HepG2 (cell line): ENCODE results near the gene CERS1. TPM values are rescaled to one million over a fixed set of nuclear protein-coding genes. Genes with fewer than 3 reads are reported as not detected.

Experiments
- ATAC-seq: fragments of 200-7000 bp; cut with Tn5 transposase; 3 replicates; pipeline ENCODE4 v1.9.1; 2020; ENCODE audit warnings: mild to moderate bottlenecking, moderate library complexity
- BruUV-seq: library from RNA; stranded (reverse); fragments of 400-500 nt; replicated peaks from 2 replicates; lab custom pipeline; 2021; lab: Mats Ljungman, UMichigan
- CTCF ChIA-PET: fragments of 300-600 bp; formaldehyde crosslinking; extraction: SDS; loops from one replicate; lab custom pipeline; 2021; ENCODE audit warnings: low total read pairs, inconsistent platforms, low intra/inter-chr PET ratio; lab: Yijun Ruan, JAX
- POLR2A ChIA-PET: fragments of 350-600 bp; sonication (Branson Sonifier 250); formaldehyde crosslinking; loops from one replicate; lab custom pipeline; 2020; ENCODE audit warnings: antibody characterized with exemption, inconsistent platforms; lab: Yijun Ruan, JAX
- DNase-seq: peaks from one replicate; pipeline ENCODE4 v3.0.0-alpha.2; 2015; ENCODE audit warnings: low spot score
- FAIRE-seq: peaks from 3 replicates; lab custom pipeline; 2011; peaks lifted over from hg19 to GRCh38; lab: Jason Lieb, UNC
- H2AFZ ChIP-seq: one replicate; pipeline ENCODE4 v1.6.1; 2011; ENCODE audit warnings: low read length, inconsistent platforms
- H3K27ac ChIP-seq: fragments of 300-600 bp; 3 replicates; pipeline ENCODE4 v1.8.0; 2011; ENCODE audit warnings: mixed run types, mild to moderate bottlenecking, mixed read lengths, low read length, inconsistent platforms; ENCODE audit not compliant: insufficient read depth; ENCODE audit errors: extremely low read length
- H3K27me3 ChIP-seq, 2 experiments: fragments of 200-600 bp in 1 of 2; 2 replicates in 1 of 2; 3 replicates in 1 of 2; pipeline versions ENCODE4 v1.6.0 to v1.8.0; 2011; ENCODE audit warnings: low read length in 2 of 2, mild to moderate bottlenecking in 2 of 2, moderate library complexity in 2 of 2, inconsistent platforms in 1 of 2; ENCODE audit not compliant: insufficient read depth in 2 of 2, control insufficient read depth in 1 of 2
- H3K36me3 ChIP-seq, 2 experiments: fragments of 200-600 bp in 1 of 2; replicated peaks in 1 of 2; 2 replicates in 1 of 2; 3 replicates in 1 of 2; pipeline versions ENCODE4 v1.5.1 to v1.8.0; 2011; ENCODE audit warnings: low read length in 2 of 2, inconsistent platforms in 1 of 2; ENCODE audit not compliant: insufficient read depth in 2 of 2, control insufficient read depth in 1 of 2
- H3K4me1 ChIP-seq: 2 replicates; pipeline ENCODE4 v1.5.1; 2012; ENCODE audit warnings: low read length, inconsistent platforms; ENCODE audit not compliant: insufficient read depth
- H3K4me2 ChIP-seq: 2 replicates; pipeline ENCODE4 v1.6.0; 2011; ENCODE audit warnings: low read depth, low read length, inconsistent platforms
- H3K4me3 ChIP-seq, 3 experiments: fragments of 200-600 bp in 1 of 3; sonication (generic), shearing (Covaris generic) in 1 of 3; replicated peaks in 1 of 3; 2 replicates each; pipeline ENCODE4 v1.5.1; 2011 to 2016; ENCODE audit warnings: low read length in 3 of 3, inconsistent platforms in 2 of 3, low read depth in 2 of 3, mild to moderate bottlenecking in 2 of 3, control low read depth in 1 of 3, mixed read lengths in 1 of 3; ENCODE audit not compliant: insufficient read depth in 1 of 3
- H3K79me2 ChIP-seq: one replicate; pipeline ENCODE4 v1.6.1; 2011; ENCODE audit warnings: low read length, inconsistent platforms; ENCODE audit not compliant: insufficient read depth
- H3K9ac ChIP-seq: 2 replicates; pipeline ENCODE4 v1.6.0; 2011; ENCODE audit warnings: mild to moderate bottlenecking, low read depth, low read length, inconsistent platforms; ENCODE audit not compliant: insufficient read depth
- H3K9me3 ChIP-seq: 2 replicates; pipeline ENCODE4 v1.5.1; 2012; ENCODE audit warnings: mild to moderate bottlenecking, low read length
- H4K20me1 ChIP-seq: 2 replicates; pipeline ENCODE4 v1.6.0; 2011; ENCODE audit warnings: inconsistent platforms, mild to moderate bottlenecking, low read length, moderate library complexity; ENCODE audit not compliant: insufficient read depth
- EED ChIP-seq: sonication (generic); formaldehyde crosslinking; IDR thresholded peaks from 2 replicates; pipeline ENCODE4 v1.5.0; 2020; ENCODE audit warnings: mild to moderate bottlenecking, missing genetic modification reagents
- GABPB1 ChIP-seq: IDR thresholded peaks from 2 replicates; pipeline ENCODE4 v1.6.1; 2016; ENCODE audit warnings: mild to moderate bottlenecking, missing genetic modification reagents, moderate library complexity, missing compliant biosample characterization
- GFI1 ChIP-seq: sonication (generic); formaldehyde crosslinking; IDR thresholded peaks from 2 replicates; pipeline ENCODE4 v1.5.0; 2020; ENCODE audit warnings: missing genetic modification reagents, mild to moderate bottlenecking, borderline replicate concordance
- KDM6A ChIP-seq: IDR thresholded peaks from 2 replicates; pipeline ENCODE4 v1.6.1; 2016; ENCODE audit warnings: low read depth
- ONECUT2 ChIP-seq: sonication (generic); formaldehyde crosslinking; IDR thresholded peaks from 2 replicates; pipeline ENCODE4 v1.4.0; 2020; ENCODE audit warnings: missing genetic modification reagents
- SIN3B ChIP-seq: fragments of 150-350 bp; IDR thresholded peaks from 2 replicates; pipeline ENCODE4 v1.6.1; 2014; ENCODE audit warnings: low read length
- SIX1 ChIP-seq: sonication (generic); formaldehyde crosslinking; IDR thresholded peaks from 2 replicates; pipeline ENCODE4 v1.4.0; 2020; ENCODE audit warnings: missing genetic modification reagents, borderline replicate concordance
- SMC3 ChIP-seq: IDR thresholded peaks from 2 replicates; pipeline ENCODE4 v1.6.1; 2011; ENCODE audit warnings: low read length, improper control_type of control experiment
- ZBTB33 ChIP-seq: sonication (generic); formaldehyde crosslinking; IDR thresholded peaks from 2 replicates; pipeline ENCODE4 v1.4.0; 2020; ENCODE audit warnings: missing genetic modification reagents
- ZNF17 ChIP-seq: sonication (generic); formaldehyde crosslinking; IDR thresholded peaks from 2 replicates; pipeline ENCODE4 v1.5.0; 2020; ENCODE audit warnings: mild to moderate bottlenecking, missing genetic modification reagents
- ZNF775 ChIP-seq: sonication (generic); formaldehyde crosslinking; IDR thresholded peaks from 2 replicates; pipeline ENCODE4 v1.4.0; 2020; ENCODE audit warnings: missing genetic modification reagents, mild to moderate bottlenecking, moderate library complexity, borderline replicate concordance
- ZNF800 ChIP-seq: sonication (generic); formaldehyde crosslinking; IDR thresholded peaks from 2 replicates; pipeline ENCODE4 v1.4.0; 2020; ENCODE audit warnings: missing genetic modification reagents
- WGBS: methylation state at CpG from one replicate; pipeline ENCODE4 v1.1.6; 2017; ENCODE audit warnings: low lambda C conversion rate; 5-methylcytosine and 5-hydroxymethylcytosine counted together
- in situ Hi-C: cut with HindIII; loops from 2 replicates; pipeline ENCODE4 v1.10.0; 2017; ENCODE audit warnings: low pct_unique_long_range_greater_than_20kb; ENCODE audit not compliant: extremely low pct_ligation_motif_present
- intact Hi-C: fragments of 100-400 bp; cut with micrococcal nuclease; formaldehyde crosslinking; loops from one replicate; pipeline ENCODE4 v1.10.0; 2022; ENCODE audit not compliant: unreplicated experiment
- polyA plus RNA-seq, 8 experiments: library from polyadenylated mRNA; depleted of rRNA in 3 of 8; stranded (reverse) in 7 of 8; unstranded in 1 of 8; fragments of >200 nt; fragmentation: Illumina TruSeq in 4 of 8; extraction: Trizol in 4 of 8; gene quantifications; 2 replicates each; pipeline versions ENCODE4 v1.2.1 to v1.2.3, GENCODE V29; 2011 to 2016; ENCODE audit warnings: low read depth in 4 of 8, missing spikeins in 1 of 8, mixed read lengths in 1 of 8; ENCODE audit not compliant: insufficient read depth in 1 of 8
- total RNA-seq, 5 experiments: library from RNA; depleted of rRNA; stranded (reverse); fragments of >200 nt; fragmentation: Illumina TruSeq; extraction: Trizol; gene quantifications; 2 replicates each; pipeline ENCODE4 v1.2.3, GENCODE V29; 2016; ENCODE audit warnings: low read depth in 1 of 5

The CERS1 gene
- total and polyA plus RNA-seq, 2 of the 13 experiments (the other 11 are each of a cell fraction or from before 2014, with no cell fraction given) = 4.6 to 9.8 TPM

- TF ChIP-seq ZBTB33 (CRISPR knock-in tag) (peak; percentile 40; the same call in 1 of the 2 replicates), EED (CRISPR knock-in tag) (no peak)
Measured at GRCh38 chr19:18900700-18901481, 4.9 kb upstream of the CERS1 start (continued).

GRCh38 chr19:18899624-18900560 lies 3.9 kb upstream of the CERS1 start:
- Histone ChIP-seq H4K20me1 (no peaks in the 10 kb centered on the region), H3K9me3 (no peaks in the 10 kb centered on the region), H3K4me2 (no peak overlapping the region), H3K27me3 (no peaks in the 10 kb centered on the region; a peak in 1 of 5 replicates), H3K4me3 (no peak overlapping the region), H3K79me2 (no peaks in the 10 kb centered on the region), H3K4me1 (peaks cover 17% of the 10 kb centered on the region), H3K27ac (no peak overlapping the region), H3K9ac (no peak overlapping the region), H2AFZ (no peak overlapping the region), H3K36me3 (peaks cover 3 to 17% of the 10 kb centered on the region in 2 experiments; a peak in 3 of 5 replicates)
- DNase-seq = no peak
- intact Hi-C loops (no loop called here), in situ Hi-C loops (loop anchor here (10.0 kb wide), 1 partner anchor 85 kb away; no protein-coding TSS in a partner anchor)
- ATAC-seq = no peak
- ChIA-PET POLR2A (interaction anchor here (1.4 kb wide), 1 partner anchor 19 kb away, joined by 5 read pairs; the partner anchor contains the start of genes COPE and DDX49), CTCF (no interaction called here)
- no peak for FAIRE-seq
- no TSS peak for BruUV-seq
- WGBS = 100% methylated on average over 4 of the region's 20 CpGs
- TF ChIP-seq SMC3 (no peak), SIN3B (no peak), EED (CRISPR knock-in tag) (no peak), GABPB1 (CRISPR knock-in tag) (no peak), GFI1 (CRISPR knock-in tag) (no peak), ZNF17 (CRISPR knock-in tag) (no peak), SIX1 (CRISPR knock-in tag) (no peak), ONECUT2 (CRISPR knock-in tag) (no peak), ZNF775 (CRISPR knock-in tag) (no peak), KDM6A (CRISPR knock-in tag) (no peak), ZNF800 (CRISPR knock-in tag) (no peak)
